Measurements from ENCODE around the gene ANXA11. TPM values are rescaled to one million over a fixed set of nuclear protein-coding genes. Genes with fewer than 3 reads are reported as not detected.
"Not testable (repeated sequence)": the region's sequence is repeated elsewhere in the genome, so short reads cannot be mapped to it uniquely, and the experiment has no call there.

The ANXA11 gene
- total RNA-seq (88.1 and 92.8 TPM in 2 replicates), polyA plus RNA-seq (168 and 184 TPM in 2 replicates)

DNA sequence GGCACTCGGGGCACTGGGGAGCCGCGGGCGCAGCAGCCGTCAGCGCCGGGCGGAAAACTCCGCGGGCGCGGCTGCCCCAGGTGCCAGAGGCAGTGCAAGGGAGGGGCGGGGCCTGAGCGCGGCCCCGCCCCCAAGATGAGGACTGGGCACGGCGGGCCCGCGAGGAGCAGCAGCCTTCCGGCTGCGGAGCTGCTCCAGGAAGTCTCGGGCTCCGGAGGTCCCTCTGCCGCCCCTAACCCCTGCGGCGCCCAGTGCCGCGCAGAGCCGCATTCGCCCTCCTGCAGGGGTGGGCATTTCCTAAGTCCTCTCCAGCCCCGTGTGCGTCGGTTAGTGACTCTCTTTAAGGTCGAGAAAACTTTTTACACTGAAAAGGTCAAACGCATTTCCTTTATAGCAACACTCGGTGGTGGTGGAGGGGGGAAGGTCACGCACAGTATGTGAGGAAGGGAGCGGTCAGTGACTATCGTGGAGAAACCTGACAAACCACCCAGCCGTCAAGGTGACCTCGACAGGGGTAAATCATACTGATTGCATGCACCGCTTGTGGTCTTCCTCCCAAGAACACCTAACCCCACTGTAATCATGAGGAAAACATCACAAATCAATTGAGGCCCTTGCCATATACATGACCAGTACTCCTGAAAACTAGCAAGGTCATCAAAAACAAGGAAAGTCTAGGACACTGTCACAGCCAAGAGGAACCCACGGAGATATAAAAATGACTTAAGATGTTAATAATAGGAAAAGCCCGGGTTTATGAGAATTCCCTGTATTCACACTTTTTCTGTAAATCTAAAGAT, at the start of gene ANXA11:
ANXA11 (minus strand) TSS at position 61 of the 800 bp plus-strand sequence. CDS start 32,676 bp downstream, outside the sequence.
- no peaks in the 10 kb centered on the region for H3K9me2 ChIP-seq (replicated peaks; ENCODE audit: insufficient read depth)
- H3K27ac ChIP-seq: peak within 1 kb of the TSS; percentile 99
- H3K79me2 ChIP-seq: peaks cover 73% of the 10 kb centered on the region
- peaks cover 43% of the 10 kb centered on the region for H3K4me1 ChIP-seq (ENCODE audit: insufficient read depth)
- peak within 1 kb of the TSS; percentile 73 for H2AFZ ChIP-seq
- peak within 1 kb of the TSS; percentile 90 for H3K4me2 ChIP-seq
- peaks cover 25% of the 10 kb centered on the region for H4K20me1 ChIP-seq (ENCODE audit: insufficient read depth, poor library complexity, severe bottlenecking)
- DNase-seq (ENCODE audit: low spot score): peak; percentile 95
- H3K9me3 ChIP-seq (ENCODE audit: low read depth): no peaks in the 10 kb centered on the region
- H3K4me3 ChIP-seq: peak within 1 kb of the TSS; percentile 94
- TF ChIP-seq, protein P1, sequence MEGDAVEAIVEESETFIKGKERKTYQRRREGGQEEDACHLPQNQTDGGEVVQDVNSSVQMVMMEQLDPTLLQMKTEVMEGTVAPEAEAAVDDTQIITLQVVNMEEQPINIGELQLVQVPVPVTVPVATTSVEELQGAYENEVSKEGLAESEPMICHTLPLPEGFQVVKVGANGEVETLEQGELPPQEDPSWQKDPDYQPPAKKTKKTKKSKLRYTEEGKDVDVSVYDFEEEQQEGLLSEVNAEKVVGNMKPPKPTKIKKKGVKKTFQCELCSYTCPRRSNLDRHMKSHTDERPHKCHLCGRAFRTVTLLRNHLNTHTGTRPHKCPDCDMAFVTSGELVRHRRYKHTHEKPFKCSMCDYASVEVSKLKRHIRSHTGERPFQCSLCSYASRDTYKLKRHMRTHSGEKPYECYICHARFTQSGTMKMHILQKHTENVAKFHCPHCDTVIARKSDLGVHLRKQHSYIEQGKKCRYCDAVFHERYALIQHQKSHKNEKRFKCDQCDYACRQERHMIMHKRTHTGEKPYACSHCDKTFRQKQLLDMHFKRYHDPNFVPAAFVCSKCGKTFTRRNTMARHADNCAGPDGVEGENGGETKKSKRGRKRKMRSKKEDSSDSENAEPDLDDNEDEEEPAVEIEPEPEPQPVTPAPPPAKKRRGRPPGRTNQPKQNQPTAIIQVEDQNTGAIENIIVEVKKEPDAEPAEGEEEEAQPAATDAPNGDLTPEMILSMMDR (IDR thresholded peaks at IDR 0.05; ENCODE audit: poor library complexity): no peak
- TF ChIP-seq EZH2phosphoT487 (IDR thresholded peaks at IDR 0.05; ENCODE audit: low read depth, severe bottlenecking, unreplicated experiment): no peak
- no peak for TF ChIP-seq EZH2 (IDR thresholded peaks at IDR 0.05; ENCODE audit: borderline replicate concordance)
- no peaks in the 10 kb centered on the region for H3K27me3 ChIP-seq
- no peaks in the 10 kb centered on the region for H3K36me3 ChIP-seq (replicated peaks; ENCODE audit: insufficient read depth, low read depth)
- 7% methylated on average over 40 of the region's 45 CpGs for WGBS (ENCODE audit: low lambda C conversion rate, missing lambda C conversion rate)

DNA sequence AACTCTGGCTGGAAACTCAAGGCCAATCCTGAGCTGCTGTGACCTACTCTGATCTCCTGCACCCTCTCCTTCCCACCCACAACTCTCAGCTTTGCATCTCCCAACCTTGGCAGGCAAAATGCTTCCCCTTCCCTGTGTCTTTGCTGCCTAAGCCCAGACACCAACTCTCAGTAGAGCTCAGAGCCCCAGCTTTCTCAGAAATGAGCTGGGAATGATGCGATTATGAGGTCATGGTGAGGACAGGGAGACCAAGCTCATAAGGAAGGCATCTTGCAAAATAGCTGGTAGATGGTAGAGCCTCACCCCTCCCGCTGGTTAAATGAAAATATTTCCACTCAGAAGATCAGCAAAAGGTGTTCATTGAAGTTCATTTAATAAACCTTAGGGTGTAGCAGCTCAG, 49.4 kb upstream of the ANXA11 start:
- not testable (repeated sequence) for H3K36me3 ChIP-seq (replicated peaks; ENCODE audit: insufficient read depth, low read depth); H3K27ac ChIP-seq; DNase-seq (ENCODE audit: low spot score); H3K9me3 ChIP-seq (ENCODE audit: low read depth); H3K79me2 ChIP-seq; H3K4me3 ChIP-seq; H3K4me2 ChIP-seq; H2AFZ ChIP-seq; H3K4me1 ChIP-seq (ENCODE audit: insufficient read depth); H3K9me2 ChIP-seq (replicated peaks; ENCODE audit: insufficient read depth); H3K27me3 ChIP-seq; H4K20me1 ChIP-seq (ENCODE audit: insufficient read depth, poor library complexity, severe bottlenecking)
- WGBS (ENCODE audit: low lambda C conversion rate, missing lambda C conversion rate): no CpG with 5 or more reads among the region's 2 CpGs

DNA sequence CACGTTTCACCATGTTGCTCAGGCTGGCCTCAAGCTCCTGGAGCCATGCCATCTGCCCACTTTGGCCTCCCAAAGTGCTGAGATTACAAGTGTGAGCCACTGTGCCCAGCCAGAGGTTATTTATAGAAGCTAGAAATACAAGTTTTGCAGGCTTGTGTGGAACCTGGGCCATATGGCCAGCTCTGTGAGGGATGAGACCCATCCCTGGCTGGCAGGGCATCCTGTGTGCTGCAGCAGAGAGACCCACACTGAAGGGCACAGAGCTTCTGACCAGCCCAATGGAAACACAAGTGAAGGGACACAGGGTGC, 48.6 kb upstream of the ANXA11 start:
- H3K27me3 ChIP-seq; H4K20me1 ChIP-seq (ENCODE audit: insufficient read depth, poor library complexity, severe bottlenecking); H3K4me3 ChIP-seq; H3K36me3 ChIP-seq (replicated peaks; ENCODE audit: insufficient read depth, low read depth); H3K9me2 ChIP-seq (replicated peaks; ENCODE audit: insufficient read depth); H3K27ac ChIP-seq; H3K79me2 ChIP-seq; H3K4me1 ChIP-seq (ENCODE audit: insufficient read depth); H2AFZ ChIP-seq; H3K4me2 ChIP-seq; DNase-seq (ENCODE audit: low spot score); H3K9me3 ChIP-seq (ENCODE audit: low read depth): not testable (repeated sequence)
- 59% methylated on average over 1 of the region's 1 CpG for WGBS (ENCODE audit: low lambda C conversion rate, missing lambda C conversion rate)

DNA sequence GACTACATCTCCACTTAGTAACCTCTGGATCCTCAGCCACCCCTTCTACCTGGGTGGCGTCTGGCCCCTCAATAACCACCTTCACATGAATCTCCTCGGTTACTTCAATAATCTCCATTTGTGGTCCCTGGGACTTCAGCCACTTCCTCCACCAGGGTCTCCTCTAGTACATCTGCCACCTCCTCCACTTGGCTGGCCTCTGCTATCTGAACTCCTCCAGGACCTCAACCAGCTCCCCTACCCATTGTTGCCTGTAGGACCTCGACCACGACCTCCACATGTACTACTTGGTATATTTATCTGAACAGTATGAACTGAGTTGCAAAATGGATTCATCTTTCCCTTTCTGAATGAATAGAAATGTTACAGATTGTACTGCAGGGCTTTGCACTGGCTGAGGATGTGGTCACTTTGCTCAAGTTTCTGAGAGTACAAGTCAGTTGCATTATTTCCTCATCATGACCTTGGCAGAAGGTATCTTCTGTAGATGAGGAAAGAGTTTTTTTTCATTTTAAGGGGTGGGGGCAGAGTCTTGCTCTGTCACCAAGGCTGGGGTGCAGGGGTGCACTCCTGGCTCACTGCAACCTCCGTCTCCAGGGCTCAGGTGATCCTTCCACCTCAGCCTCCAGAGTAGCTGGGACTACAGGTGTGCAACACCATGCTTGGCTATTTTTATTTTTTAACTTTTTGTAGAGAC, 48.1 kb upstream of the ANXA11 start:
- Histone ChIP-seq H3K27ac (no peak overlapping the region), H3K79me2 (no peaks in the 10 kb centered on the region), H3K4me1 (ENCODE audit: insufficient read depth) (no peaks in the 10 kb centered on the region), H3K9me3 (ENCODE audit: low read depth) (no peaks in the 10 kb centered on the region), H3K4me2 (no peak overlapping the region), H2AFZ (no peak overlapping the region), H4K20me1 (ENCODE audit: insufficient read depth, poor library complexity, severe bottlenecking) (no peaks in the 10 kb centered on the region), H3K36me3 (replicated peaks; ENCODE audit: insufficient read depth, low read depth) (no peaks in the 10 kb centered on the region), H3K27me3 (no peaks in the 10 kb centered on the region), H3K4me3 (no peak overlapping the region), H3K9me2 (replicated peaks; ENCODE audit: insufficient read depth) (no peaks in the 10 kb centered on the region)
- TF ChIP-seq EZH2 (IDR thresholded peaks at IDR 0.05; ENCODE audit: borderline replicate concordance): no peak
- TF ChIP-seq, protein P1 (IDR thresholded peaks at IDR 0.05; ENCODE audit: poor library complexity): no peak
- TF ChIP-seq EZH2phosphoT487 (IDR thresholded peaks at IDR 0.05; ENCODE audit: low read depth, severe bottlenecking, unreplicated experiment): no peak
- DNase-seq (ENCODE audit: low spot score): no peak
- 88% methylated on average over 5 of the region's 5 CpGs for WGBS (ENCODE audit: low lambda C conversion rate, missing lambda C conversion rate)

Measured in hepatocyte (in vitro differentiated cells).